ENCODE data around the gene ZNF155.
"Not testable (repeated sequence)": the region's sequence is repeated elsewhere in the genome, so short reads cannot be mapped to it uniquely, and the experiment has no call there.

ZNF155 gene

DNA sequence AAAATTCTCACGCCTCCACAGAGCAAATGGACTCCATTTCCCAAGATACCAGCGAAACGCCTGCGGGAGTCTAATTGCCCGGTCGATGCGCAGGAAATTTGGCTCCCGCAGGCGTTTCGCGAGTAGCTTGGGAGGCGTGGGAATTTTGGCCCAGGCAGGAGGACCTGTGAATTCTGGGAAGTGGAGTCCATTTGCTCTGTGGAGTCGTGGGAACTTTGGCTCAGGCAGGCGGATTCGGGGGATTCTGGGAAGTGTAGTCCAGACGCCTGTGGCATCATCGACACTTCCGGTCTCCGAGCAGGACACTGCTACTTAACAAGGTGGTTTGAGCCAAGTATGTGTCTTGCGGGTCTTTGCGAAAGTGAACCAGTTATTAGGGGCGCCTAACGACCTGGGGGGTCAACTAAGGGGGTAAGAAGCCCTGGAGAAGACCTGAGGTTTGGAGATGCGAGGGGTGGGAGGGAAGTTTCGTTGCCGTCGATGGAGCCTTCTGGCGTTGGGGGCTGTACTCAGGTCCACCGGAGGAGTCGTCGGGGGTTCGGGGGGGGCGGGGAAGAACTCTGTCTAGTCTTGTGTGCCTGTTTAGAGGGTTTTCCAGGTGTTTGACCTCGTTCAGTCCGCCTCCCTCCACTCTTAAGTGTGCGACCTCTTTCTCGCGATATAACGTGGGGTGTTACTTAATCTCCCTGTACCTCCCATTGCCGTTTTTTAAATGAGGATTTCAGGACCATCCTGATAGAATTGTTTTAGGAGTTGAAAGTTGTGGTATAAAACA, at the start of gene ZNF155:
TSS of gene ZNF155 (plus strand) at position 277 of the 775 bp plus-strand sequence. CDS start 4,356 bp downstream, outside the sequence.
- peak; percentile 91 to 95 (median 94) for DNase-seq

DNA sequence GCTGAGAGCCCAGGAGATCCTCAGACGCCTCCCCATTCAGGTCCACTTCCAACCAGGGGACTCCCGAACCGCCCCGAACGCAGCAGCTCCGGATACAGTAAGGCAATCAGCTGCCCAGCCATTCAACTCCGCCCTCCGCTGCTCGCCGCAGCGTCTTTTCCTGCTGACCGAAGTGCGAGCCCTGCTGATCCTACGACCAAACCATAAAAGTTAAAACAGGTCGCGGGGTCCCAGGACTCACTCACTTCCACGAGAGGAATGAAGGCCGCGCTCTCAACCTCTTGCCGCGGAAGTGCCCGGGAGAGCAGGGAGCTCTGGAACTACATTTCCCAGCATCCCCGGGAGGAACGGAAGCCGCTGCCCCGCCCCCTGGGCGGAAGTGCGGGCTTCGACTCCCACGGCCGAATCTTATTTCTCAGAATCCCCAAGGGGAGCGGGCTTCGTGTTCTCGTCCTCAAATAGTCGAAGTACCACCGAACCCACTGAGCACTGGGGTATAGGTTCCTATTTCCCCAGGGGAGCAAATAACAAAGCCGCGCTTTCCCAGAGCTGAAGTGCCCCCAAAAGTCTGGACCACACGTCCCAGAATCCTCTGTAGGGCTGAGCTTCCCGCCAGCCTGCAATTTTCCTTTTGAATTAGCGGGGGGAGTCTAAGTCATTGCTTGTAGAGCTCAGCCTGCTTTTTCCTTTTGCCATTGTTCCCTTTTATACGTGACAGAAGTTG, 48.8 kb upstream of the ZNF155 start, which contains the start of gene ZNF45:
TSS of gene ZNF45 (minus strand) at position 298 of the 724 bp plus-strand sequence. CDS start 13,097 bp downstream, outside the sequence.
- DNase-seq, result peak; percentile 92 to 96 (median 96)

DNA sequence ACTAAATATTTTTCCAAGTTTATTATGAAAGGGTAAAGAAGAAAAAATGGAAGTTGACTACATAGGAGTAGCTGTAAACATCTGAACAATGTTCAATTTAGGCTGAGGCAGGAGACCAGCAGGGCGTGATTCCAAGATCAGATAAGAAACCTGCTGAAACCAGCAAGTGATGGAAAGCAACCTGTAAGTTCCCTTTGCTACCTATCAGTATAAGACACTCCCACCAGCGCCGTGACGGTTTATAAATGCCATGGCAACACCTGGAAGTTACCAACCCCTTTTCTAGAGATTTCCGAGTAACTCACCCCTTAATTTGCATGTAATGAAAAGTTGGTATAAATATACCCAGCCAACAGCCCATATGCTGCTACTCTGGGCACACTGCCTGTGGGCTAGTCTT, 47.8 kb upstream of the ZNF155 start:
- no peak for DNase-seq

DNA sequence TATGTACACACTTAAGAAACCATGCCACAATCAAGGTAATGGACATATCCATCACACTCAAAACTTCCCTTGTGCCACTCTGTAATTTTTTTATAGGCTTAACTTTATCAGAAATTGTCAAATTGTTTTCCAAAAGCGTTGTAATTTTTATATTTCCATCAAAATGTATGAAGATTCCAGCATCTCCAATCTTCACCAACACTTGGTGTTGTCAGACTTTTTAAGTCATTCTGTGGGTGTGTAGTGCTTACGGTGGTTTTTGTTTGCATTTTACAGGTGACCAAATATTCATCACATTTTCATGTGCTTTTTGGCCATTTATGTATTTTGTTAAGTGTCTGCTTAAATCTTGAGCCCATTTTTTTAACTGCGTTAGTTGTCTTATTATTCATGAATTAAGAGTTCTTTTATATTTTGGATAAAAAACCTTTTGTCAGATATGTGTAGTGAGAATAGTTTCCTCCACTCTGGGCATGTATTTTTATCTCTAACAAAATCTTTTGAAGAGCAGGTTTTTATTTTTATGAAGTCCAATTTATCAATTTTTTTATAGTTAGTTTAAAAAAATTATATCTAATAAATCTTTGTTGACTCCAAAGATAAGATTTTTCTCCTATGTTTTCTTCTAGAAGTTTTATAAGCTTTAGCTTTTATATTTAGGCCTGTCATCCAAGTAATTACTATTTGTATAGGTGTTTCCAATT, 44.3 kb upstream of the ZNF155 start:
- no peak for DNase-seq

DNA sequence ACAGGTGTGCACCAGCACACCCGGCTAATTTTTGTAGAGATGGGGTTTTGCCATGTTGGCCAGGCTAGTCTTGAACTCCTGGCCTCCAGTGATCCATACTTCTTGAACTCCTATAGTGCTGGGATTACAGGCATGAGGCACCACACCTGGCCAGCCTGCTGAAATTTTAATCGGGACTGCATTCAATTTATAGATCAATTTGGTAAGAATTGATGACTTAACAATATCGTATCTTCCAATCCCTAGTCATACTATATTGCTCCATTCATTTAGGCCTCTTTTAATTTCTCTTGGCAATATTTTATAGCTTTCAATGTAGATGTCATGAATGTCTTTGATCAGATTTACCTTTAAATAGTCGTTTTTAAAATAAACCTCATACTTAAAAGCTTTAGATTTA, 43.3 kb upstream of the ZNF155 start:
- no peak for DNase-seq

DNA sequence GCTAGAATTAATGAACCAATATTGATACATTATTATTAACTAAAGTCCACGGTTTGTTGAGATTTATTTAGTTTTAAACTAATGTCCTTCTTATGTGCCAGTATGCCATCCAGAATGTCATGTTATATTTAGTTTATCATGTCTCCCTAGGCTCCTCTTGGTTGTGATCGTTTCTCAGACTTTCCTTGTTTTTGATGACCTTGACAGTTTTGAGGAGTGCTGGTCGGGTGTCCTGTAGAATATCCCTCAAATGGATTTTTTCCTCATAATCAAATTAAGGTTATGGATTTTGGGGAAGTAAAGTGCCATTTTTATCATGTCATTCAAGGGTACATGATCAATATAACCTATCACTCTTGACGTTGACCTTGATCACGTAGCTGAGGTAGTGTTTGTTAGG, 42.8 kb upstream of the ZNF155 start:
- DNase-seq, result no peak

DNA sequence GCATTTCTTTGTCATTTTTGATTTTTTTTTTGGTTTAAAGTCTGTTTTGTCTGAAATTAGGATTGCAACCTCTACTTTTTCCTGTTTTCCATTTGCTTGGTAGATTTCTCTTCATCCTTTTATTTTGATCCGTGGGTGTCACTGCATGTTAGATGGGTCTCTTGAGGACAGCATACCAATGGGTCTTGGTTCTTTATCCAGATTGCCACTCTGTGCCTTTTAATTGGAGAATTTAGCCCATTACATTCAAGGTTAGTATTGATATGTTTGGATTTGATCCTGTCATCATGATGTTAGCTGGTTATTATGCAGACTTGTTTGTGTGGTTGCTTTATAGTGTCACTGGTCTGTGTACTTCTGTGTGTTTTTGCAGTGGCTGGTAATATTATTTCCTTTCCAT, 36.6 kb upstream of the ZNF155 start:
- not testable (repeated sequence) for DNase-seq

DNA sequence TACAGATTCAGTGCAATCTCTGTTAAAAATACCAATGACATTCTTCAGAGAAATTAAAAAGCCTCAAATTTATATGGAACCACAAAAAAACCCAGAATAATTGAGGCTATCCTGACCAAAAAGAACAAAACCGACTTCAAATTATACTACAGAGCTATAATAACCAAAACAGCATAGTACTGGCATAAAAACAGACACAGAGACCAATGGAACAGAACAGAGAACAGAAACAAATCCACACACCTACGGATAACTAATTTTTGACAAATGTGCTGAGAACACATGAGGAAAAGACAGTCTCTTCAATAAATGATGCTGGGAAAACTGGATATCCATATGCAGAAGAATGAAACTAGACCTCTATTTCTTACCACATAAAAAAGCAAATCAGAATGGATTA, 34.2 kb upstream of the ZNF155 start:
- DNase-seq, result not testable (repeated sequence)

DNA sequence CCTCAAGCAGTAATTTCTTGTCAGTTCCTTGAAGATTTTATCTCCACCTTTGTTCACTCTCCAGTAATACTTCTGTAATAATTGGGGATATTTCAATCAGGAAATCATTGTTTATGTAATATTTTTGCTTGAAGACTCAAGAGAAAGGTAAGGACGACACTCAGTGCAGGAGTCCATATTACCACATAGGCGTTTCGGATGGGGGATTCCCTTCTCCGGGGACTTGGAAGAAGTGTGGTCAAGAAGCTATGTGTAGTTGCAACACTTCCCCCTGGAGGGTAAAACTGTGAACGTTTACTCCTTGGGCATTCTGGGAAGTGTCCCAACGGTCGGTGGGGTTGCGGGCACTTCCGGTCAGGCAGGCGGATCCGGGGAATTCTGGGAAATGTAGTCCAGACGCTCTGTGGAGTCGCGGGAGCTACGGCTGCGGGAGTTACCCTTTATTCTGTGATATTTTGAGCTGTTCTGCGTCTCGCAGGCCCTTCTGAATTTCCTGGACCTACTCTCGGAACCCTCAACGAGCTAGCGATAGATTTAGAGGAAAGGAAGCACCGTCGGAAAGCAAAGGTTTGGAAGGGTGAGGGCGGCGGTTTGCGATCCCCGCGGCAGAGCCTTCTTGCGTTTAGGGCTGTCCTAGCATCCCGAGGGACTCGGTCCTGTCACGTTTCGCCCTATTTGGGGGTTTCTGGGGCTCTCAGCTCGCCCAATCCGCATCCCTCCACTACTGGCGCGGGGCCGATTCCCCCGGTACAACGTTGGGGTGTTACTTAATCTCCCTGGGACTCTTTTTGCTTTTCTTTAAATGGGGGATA, 32.9 kb upstream of the ZNF155 start, which contains the start of gene ZNF221:
TSS of gene ZNF221 (plus strand) at position 395 of the 812 bp plus-strand sequence. CDS start 11,499 bp downstream, outside the sequence.
- peak; percentile 97 to 99 (median 98) for DNase-seq

DNA sequence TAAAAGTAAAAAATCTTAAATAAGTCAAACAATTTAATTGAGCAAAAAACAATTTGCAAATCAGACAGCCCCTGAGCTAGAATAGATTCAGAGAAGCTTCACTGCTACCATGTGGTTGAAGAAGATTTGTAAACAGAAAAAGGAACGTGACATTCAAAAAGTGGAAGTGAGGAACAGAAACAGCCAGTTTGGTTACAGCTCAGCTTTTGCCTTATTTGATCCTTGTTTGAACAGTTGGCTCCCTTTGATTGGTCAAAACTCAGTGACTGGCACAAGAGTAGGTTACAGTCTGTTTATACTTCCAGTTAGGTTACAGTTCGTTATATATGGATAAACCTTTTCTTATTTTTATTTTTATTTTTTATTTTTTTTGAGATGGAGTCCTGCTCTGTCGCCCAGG, 27.2 kb upstream of the ZNF155 start:
- peak; percentile 2 to 28 (median 19) for DNase-seq

DNA sequence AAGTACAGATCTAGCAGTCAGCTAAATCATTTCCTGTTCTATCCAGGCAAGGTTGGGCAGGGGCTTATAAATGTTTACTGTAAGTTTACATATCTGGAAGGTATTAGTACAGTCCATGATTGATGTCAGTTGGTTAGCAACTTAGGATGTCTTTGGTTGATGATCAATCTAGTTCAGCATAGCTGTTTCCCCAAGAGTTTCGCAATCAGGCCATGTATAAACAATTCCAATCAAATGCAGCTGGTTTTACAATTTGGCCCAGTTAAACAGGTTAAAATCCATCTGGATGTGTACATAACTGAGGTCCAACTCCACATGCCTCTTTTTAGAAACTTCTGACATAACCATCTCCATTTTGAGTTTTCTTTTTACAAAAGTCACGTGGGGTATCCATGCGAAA, 26.1 kb upstream of the ZNF155 start:
- no peak for DNase-seq

DNA sequence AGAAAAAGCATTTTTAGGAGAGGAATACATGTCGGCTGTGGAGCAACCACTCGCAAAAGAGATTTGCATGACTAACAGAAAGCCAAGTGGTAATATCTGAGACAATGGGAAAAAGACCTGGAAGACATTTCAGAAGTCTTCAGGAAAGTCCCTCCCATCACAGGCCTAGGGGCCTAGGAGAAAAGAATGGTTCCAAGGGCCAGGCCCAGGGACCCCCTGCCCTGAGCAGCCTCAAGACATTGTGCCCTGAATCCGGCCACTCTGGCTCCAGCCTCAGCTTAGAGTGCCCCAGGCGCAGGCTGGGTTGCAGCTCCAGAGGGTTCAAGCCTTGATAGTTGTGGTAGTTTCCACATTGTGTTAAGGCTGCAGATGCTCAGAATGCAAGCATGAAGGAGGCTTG, 23.6 kb upstream of the ZNF155 start:
- no peak for DNase-seq

DNA sequence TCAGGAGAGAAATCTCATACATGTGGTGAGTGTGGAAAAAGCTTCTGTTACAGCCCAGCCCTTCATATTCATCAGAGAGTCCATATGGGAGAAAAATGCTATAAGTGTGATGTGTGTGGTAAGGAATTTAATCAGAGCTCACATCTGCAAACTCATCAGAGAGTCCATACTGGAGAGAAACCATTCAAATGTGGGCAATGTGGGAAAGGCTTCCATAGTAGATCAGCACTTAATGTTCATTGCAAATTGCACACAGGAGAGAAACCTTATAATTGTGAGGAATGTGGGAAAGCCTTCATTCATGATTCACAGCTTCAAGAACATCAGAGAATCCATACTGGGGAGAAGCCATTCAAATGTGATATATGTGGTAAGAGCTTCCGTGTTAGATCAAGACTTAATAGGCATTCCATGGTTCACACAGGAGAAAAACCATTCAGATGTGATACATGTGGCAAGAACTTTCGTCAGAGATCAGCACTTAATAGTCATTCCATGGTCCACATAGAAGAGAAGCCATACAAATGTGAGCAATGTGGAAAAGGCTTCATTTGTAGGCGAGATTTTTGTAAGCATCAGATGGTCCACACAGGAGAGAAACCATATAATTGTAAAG, 17.8 kb upstream of the ZNF155 start:
- DNase-seq, result no peak

DNA sequence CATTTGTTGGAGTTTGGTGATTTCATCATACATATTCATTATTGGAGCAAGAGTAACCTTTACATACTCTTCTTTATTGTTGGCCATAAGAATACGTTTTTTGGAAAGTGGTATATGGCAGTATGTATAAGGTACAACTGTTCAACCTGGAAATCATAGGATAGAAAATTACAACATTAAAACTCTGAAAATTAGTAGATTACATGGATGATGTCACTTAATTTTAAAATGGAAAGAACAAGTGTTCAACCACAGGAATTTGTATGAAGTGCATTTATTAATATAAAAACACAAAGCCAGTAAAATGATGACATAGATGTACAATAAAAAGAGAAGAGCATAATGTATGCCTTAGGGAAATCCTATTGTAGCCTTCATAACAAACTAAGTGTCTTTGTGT, 7.3 kb upstream of the ZNF155 start:
- DNase-seq, result no peak

DNA sequence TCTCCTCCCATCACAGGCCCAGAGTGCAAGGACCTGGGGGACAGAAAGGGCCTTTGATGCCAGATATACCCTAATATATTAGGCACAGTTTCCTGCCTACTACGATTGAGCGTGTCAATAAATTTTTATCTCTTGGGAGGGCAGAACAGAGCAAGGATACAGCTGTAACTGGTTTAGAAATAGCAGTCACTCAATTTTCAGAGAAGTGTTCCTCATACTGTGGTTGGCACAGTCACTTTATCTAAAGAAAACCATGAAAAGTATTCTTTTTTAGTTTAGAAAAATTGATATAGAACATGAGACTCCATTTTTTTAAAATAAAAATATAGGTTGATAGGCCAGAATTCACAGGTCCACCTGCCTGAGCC, 460 bp upstream of the ZNF155 start:
- DNase-seq, result no peak

DNA sequence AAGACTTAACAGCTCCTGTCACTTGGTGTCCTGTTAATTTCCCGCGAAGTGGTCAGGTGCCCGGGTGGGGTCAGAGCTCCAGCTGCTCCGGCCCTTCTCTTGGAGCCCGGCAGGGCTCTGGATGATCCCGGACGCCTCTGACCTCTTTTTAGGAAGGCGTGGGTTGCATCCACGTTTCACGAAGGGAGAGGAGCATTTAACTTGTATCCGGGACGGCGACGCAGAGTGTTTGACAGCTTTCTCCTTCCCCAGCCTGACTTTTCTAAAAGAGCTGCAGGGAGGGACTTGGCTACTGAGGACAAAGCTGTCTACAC, 656 bp downstream of the ZNF155 start:
- peak in 2 of 3 donors; percentile 44 to 53 for DNase-seq

DNA sequence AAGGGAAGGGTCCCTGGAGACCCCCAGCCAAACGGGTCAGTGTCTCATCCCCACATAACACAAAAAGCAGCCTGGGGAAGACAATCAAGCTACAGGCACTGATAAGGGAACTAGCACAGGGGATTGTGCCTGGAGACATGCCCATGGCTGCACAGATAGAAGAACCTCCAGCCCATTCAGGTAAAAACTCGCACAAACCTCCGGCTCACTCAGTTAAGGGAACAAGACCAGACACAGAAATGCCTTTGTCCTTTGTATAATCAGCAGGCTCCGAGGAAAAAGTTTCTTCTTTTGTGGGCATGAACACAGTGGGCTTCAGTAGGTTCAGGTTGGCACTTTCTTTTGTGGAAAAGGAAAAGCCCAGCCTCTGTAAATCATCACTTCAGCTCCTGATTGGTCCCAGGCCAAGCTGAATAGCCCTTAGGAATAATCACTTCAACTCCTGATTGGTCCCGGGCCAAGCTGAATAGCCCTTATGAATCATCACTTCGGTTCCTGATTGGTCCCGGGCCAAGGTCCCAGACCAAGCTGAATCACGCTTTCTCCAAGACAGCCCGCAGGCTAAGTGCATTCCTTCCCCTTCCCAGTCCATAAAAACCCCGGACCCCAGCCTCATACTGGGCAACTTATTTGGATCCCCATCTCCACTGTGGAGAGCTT, 13.8 kb downstream of the ZNF155 start:
- no peak for DNase-seq

DNA sequence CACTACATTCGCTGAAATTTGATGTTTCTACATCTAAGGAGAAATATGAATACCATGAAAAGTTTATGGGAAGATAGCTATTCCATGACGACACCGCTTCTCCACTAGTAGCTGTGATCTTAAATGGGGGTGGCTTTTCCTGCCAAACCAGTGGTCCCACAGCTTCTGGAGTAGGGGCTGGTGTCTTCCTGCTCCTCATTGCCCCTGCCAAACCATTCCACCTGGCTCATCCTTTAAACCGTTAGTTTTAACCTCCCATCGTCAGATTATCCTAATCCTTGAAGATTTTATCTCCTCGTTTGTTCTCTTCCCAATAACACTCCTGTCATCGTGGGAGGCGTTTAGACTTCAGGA, 18.2 kb downstream of the ZNF155 start:
- no peak for DNase-seq

DNA sequence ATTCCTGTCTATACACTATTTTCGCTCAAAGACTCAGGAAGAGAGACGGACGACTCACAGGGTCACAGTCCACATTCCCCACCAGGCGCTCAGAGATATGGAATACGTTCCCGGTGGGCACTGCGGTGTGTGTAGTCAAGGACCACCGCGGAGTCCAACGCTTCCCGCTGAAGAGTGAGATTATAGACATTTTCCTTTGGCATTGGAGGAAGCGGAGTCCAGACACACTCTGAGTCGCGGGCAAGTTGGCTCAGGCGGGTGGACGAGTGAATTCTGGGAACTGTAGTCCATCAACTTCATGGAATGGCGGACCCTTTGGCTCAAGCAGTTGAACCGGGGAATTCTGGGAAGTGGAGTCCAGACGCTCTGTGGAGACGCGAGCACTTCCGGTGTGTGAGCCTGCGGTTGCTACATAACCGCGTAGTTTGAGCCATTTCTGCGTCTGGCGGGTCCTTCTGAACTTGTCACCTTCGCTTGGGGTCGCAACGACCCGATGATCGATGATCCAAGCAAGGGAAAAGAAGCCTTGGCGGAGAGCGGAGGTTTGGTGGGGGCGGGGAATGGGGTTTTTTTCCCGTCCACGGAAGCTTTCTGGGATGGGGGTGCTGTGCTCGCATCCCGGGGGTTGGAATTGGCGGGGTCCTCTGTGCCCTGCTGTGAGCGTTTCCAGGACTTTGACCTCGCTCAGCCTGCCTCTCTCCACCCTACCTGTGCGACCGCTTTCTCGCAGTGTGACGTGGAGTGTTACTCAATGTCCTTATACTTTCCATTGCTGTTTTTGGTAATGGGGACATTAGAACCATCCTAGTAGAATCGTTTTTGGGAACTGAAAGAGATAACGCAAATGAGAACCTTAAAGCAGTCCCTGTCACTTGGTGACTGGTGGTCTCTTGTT, 18.8 kb downstream of the ZNF155 start, which contains the start of gene ZNF230:
TSS of gene ZNF230 (plus strand) at position 392 of the 895 bp plus-strand sequence. CDS start 4,122 bp downstream, outside the sequence.
- peak; percentile 95 to 98 (median 97) for DNase-seq

DNA sequence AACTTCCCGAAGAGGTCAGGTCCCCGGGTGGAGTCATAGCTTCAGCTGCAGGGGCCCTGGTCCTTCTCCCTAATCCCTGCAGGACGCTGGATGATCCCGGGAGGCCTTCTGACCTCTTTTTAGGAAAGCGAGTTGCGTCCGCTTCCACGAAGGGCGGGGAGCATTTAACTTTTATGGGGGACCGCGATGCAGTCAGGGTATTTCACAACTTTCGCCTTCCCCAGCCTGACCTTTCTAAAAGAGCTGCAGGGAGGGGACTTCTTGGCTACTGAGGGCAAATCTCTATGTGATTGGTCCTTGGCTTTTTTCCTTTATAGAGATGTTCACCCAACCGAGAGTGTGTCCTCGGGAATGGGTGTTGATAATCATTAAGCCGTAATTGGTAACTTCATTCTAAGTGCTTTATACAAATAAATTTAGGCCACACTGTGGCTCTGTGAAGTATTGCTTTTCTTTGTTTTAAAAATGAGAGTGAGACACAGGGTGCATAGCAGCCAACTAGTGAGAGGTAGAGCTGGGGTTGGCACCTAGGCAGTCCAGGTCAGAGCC, 19.5 kb downstream of the ZNF155 start:
- peak; percentile 38 to 41 (median 40) for DNase-seq

All from suppressor macrophage treated with lipopolysaccharide for 1 hour (primary cell).